H1 (cell line): ENCODE results near the gene GPR179. TPM values are rescaled to one million over a fixed set of nuclear protein-coding genes. Genes with fewer than 3 reads are reported as not detected.
"Not testable (repeated sequence)": the region's sequence is repeated elsewhere in the genome, so short reads cannot be mapped to it uniquely, and the experiment has no call there.

Source experiments
- CTCF ChIA-PET: fragments of 300-600 bp; sonication (Branson Sonifier 250); formaldehyde crosslinking; loops from one replicate; lab custom pipeline; 2021; ENCODE audit not compliant: partially characterized antibody; lab: Charles Lee
- POLR2A ChIA-PET: fragments of 300-600 bp; sonication (Branson Sonifier 250); formaldehyde crosslinking; loops from one replicate; lab custom pipeline; 2021; ENCODE audit warnings: inconsistent platforms; ENCODE audit not compliant: partially characterized antibody; lab: Charles Lee
- DNase-seq, 2 experiments: peaks; one replicate each; pipeline versions ENCODE4 v3.0.0 to v3.0.0-alpha.2; 2010 to 2022; ENCODE audit warnings: low spot score in 2 of 2, low read depth in 1 of 2, mixed read lengths in 1 of 2
- FAIRE-seq: peaks from 2 replicates; lab custom pipeline; 2011; peaks lifted over from hg19 to GRCh38; lab: Jason Lieb, UNC
- H2AFZ ChIP-seq: 2 replicates; pipeline ENCODE4 v1.8.1; 2012; ENCODE audit warnings: low read length, inconsistent platforms
- H2AK5ac ChIP-seq: 2 replicates; pipeline ENCODE4 v1.6.1; 2013; ENCODE audit warnings: low read depth, low read length
- H2BK120ac ChIP-seq: replicated peaks from 2 replicates; pipeline ENCODE3; 2013; ENCODE audit warnings: low read depth, low read length, inconsistent platforms
- H2BK12ac ChIP-seq: 2 replicates; pipeline ENCODE4 v1.6.1; 2013; ENCODE audit warnings: low read depth, low read length
- H2BK15ac ChIP-seq: 2 replicates; pipeline ENCODE4 v1.6.1; 2013; ENCODE audit warnings: low read length
- H2BK20ac ChIP-seq: 2 replicates; pipeline ENCODE4 v1.6.1; 2013; ENCODE audit warnings: low read length
- H2BK5ac ChIP-seq: 2 replicates; pipeline ENCODE4 v1.6.1; 2013; ENCODE audit warnings: low read depth, low read length
- H3K14ac ChIP-seq: 2 replicates; pipeline ENCODE4 v1.6.1; 2013; ENCODE audit warnings: inconsistent platforms; ENCODE audit not compliant: insufficient read length
- H3K18ac ChIP-seq: 2 replicates; pipeline ENCODE4 v1.6.1; 2013; ENCODE audit warnings: low read length; ENCODE audit errors: extremely low read depth
- H3K23ac ChIP-seq: 2 replicates; pipeline ENCODE4 v1.6.1; 2013; ENCODE audit warnings: inconsistent platforms; ENCODE audit not compliant: insufficient read length
- H3K23me2 ChIP-seq: 2 replicates; pipeline ENCODE4 v1.6.1; 2013; ENCODE audit warnings: low read depth, low read length
- H3K27ac ChIP-seq: 2 replicates; pipeline ENCODE4 v1.6.1; 2011; ENCODE audit warnings: low read depth, low read length, inconsistent platforms
- H3K27me3 ChIP-seq, 4 experiments: replicated peaks in 1 of 4; 1 replicate in 1 of 4; 2 replicates in 3 of 4; pipeline versions ENCODE4 v1.6.1 to v1.8.1; 2011 to 2013; ENCODE audit warnings: low read length in 3 of 4, mild to moderate bottlenecking in 3 of 4, inconsistent platforms in 2 of 4, mixed read lengths in 2 of 4, moderate library complexity in 1 of 4; ENCODE audit not compliant: control insufficient read depth in 3 of 4, insufficient read depth in 3 of 4; ENCODE audit errors: extremely low read depth in 1 of 4
- H3K36me3 ChIP-seq, 4 experiments: 2 replicates each; pipeline versions ENCODE4 v1.6.1 to v1.8.1; 2011 to 2013; ENCODE audit warnings: mild to moderate bottlenecking in 4 of 4, low read length in 3 of 4, moderate library complexity in 2 of 4, control low read depth in 1 of 4, inconsistent platforms in 1 of 4; ENCODE audit not compliant: insufficient read depth in 4 of 4, control insufficient read depth in 2 of 4
- H3K4ac ChIP-seq: replicated peaks from 2 replicates; pipeline ENCODE3; 2013; ENCODE audit warnings: low read length, low read depth, mixed read lengths, inconsistent platforms; ENCODE audit not compliant: insufficient read length
- H3K4me1 ChIP-seq, 4 experiments: replicated peaks in 1 of 4; 1 replicate in 1 of 4; 2 replicates in 3 of 4; pipeline versions ENCODE4 v1.6.1 to v1.8.1; 2011 to 2013; ENCODE audit warnings: low read length in 3 of 4, inconsistent platforms in 2 of 4, mixed read lengths in 1 of 4; ENCODE audit not compliant: insufficient read depth in 4 of 4, control insufficient read depth in 3 of 4
- H3K4me2 ChIP-seq, 2 experiments: 2 replicates each; pipeline versions ENCODE4 v1.6.1 to v1.8.1; 2011 to 2013; ENCODE audit warnings: low read depth in 2 of 2, low read length in 2 of 2, control low read depth in 1 of 2, inconsistent platforms in 1 of 2, mild to moderate bottlenecking in 1 of 2; ENCODE audit not compliant: insufficient read depth in 1 of 2
- H3K4me3 ChIP-seq, 4 experiments: fragments of 200-600, 300-600 bp in 1 of 4; sonication (generic), shearing (Covaris generic), sonication (Bioruptor Twin) in 1 of 4; 2 replicates each; pipeline versions ENCODE4 v1.5.1 to v1.8.1; 2011 to 2016; ENCODE audit warnings: low read length in 4 of 4, low read depth in 3 of 4, control low read depth in 2 of 4, inconsistent platforms in 2 of 4, mild to moderate bottlenecking in 2 of 4, mixed read lengths in 1 of 4, moderate library complexity in 1 of 4; ENCODE audit not compliant: insufficient read depth in 2 of 4; ENCODE audit errors: extremely low read depth in 1 of 4
- H3K56ac ChIP-seq: replicated peaks from 2 replicates; pipeline ENCODE3; 2013; ENCODE audit warnings: low read depth, mild to moderate bottlenecking, mixed read lengths, low read length, inconsistent platforms; ENCODE audit not compliant: insufficient read length
- H3K79me1 ChIP-seq: 2 replicates; pipeline ENCODE4 v1.6.1; 2013; ENCODE audit warnings: low read depth, low read length, control low read depth
- H3K79me2 ChIP-seq, 2 experiments: 2 replicates each; pipeline versions ENCODE4 v1.6.1 to v1.8.1; 2012 to 2013; ENCODE audit warnings: low read length in 2 of 2, mild to moderate bottlenecking in 2 of 2, inconsistent platforms in 1 of 2; ENCODE audit not compliant: insufficient read depth in 2 of 2, control insufficient read depth in 1 of 2
- H3K9ac ChIP-seq, 4 experiments: replicated peaks in 1 of 4; 1 replicate in 1 of 4; 2 replicates in 3 of 4; pipeline versions ENCODE4 v1.6.1 to v1.8.1; 2011 to 2013; ENCODE audit warnings: low read depth in 3 of 4, low read length in 3 of 4, control low read depth in 2 of 4, mild to moderate bottlenecking in 2 of 4, moderate library complexity in 2 of 4, inconsistent platforms in 1 of 4; ENCODE audit errors: extremely low read depth in 1 of 4
- H3K9me3 ChIP-seq, 2 experiments: 2 replicates each; pipeline versions ENCODE4 v1.6.1 to v1.8.1; 2012 to 2013; ENCODE audit warnings: mild to moderate bottlenecking in 2 of 2, moderate library complexity in 2 of 2, control low read depth in 1 of 2, inconsistent platforms in 1 of 2, low read depth in 1 of 2, low read length in 1 of 2, mixed read lengths in 1 of 2; ENCODE audit not compliant: insufficient read depth in 2 of 2
- H4K20me1 ChIP-seq, 2 experiments: replicated peaks in 1 of 2; 2 replicates each; pipeline versions ENCODE3 to v1.8.1; 2011 to 2013; ENCODE audit warnings: inconsistent platforms in 2 of 2, low read length in 2 of 2, mild to moderate bottlenecking in 1 of 2; ENCODE audit not compliant: insufficient read depth in 2 of 2, control insufficient read depth in 1 of 2
- H4K5ac ChIP-seq: 2 replicates; pipeline ENCODE4 v1.6.1; 2013; ENCODE audit warnings: low read length, low read depth, mixed read lengths, inconsistent platforms; ENCODE audit not compliant: insufficient read length
- H4K8ac ChIP-seq: 2 replicates; pipeline ENCODE4 v1.8.0; 2013; ENCODE audit warnings: mild to moderate bottlenecking, moderate library complexity, low read length, inconsistent platforms; ENCODE audit not compliant: insufficient read depth; ENCODE audit errors: extremely low read depth
- H4K91ac ChIP-seq: replicated peaks from 2 replicates; pipeline ENCODE3; 2013; ENCODE audit warnings: low read length, mixed read lengths, inconsistent platforms; ENCODE audit not compliant: insufficient read length
- WGBS, 2 experiments: shearing (Covaris generic) in 1 of 2; methylation state at CpG; one replicate each; pipeline versions ENCODE4 v1.1.6 to v1.1.7; 2013 to 2015; ENCODE audit warnings: low lambda C conversion rate in 2 of 2, mixed read lengths in 2 of 2, inconsistent platforms in 1 of 2, low coverage in 1 of 2, missing lambda C conversion rate in 1 of 2; ENCODE audit not compliant: insufficient replicate concordance in 2 of 2, insufficient coverage in 1 of 2, insufficient read length in 1 of 2; ENCODE audit errors: extremely low coverage in 1 of 2, missing lambda C conversion rate in 1 of 2; 5-methylcytosine and 5-hydroxymethylcytosine counted together
- polyA plus RNA-seq, 7 experiments: library from polyadenylated mRNA; depleted of rRNA in 3 of 7; stranded (reverse) in 5 of 7; unstranded in 2 of 7; fragments of >200 nt in 5 of 7; fragments of 200-250 nt in 2 of 7; gene quantifications; 1 replicate in 5 of 7; 2 replicates in 1 of 7; 4 replicates in 1 of 7; pipeline versions ENCODE4 v1.2.1 to v1.2.3, GENCODE V29; 2011 to 2013; ENCODE audit warnings: missing spikeins in 2 of 7, mixed read lengths in 2 of 7
- total RNA-seq: library from RNA; stranded (reverse); fragmentation: NEBNext Ultra II Directional; extraction: Animal tissue kit (Norgen Biotek cat#: 25700); gene quantifications from 2 replicates; pipeline ENCODE4 v1.2.1, GENCODE V29; 2021

GPR179 gene
- total and polyA plus RNA-seq, 2 of the 8 experiments (the other 6 are each of a cell fraction or from before 2014, with no cell fraction given) = 0.02 to 0.07 TPM

GRCh38 chr17:38289760-38290159 is 54.0 kb downstream of the GPR179 start:
- H3K4me2 ChIP-seq, H3K14ac ChIP-seq, H3K9ac ChIP-seq, H3K56ac ChIP-seq, H3K36me3 ChIP-seq, H4K20me1 ChIP-seq, H4K8ac ChIP-seq, H2BK12ac ChIP-seq, H3K4ac ChIP-seq, POLR2A ChIA-PET, H2BK120ac ChIP-seq, H3K9me3 ChIP-seq, FAIRE-seq, H2BK20ac ChIP-seq, CTCF ChIA-PET, H2BK5ac ChIP-seq, H3K23me2 ChIP-seq, H3K27me3 ChIP-seq, H4K5ac ChIP-seq, H2AK5ac ChIP-seq, H3K79me1 ChIP-seq, H3K79me2 ChIP-seq, H2BK15ac ChIP-seq, H3K18ac ChIP-seq, DNase-seq, H3K4me1 ChIP-seq, H3K4me3 ChIP-seq, H4K91ac ChIP-seq, H3K23ac ChIP-seq, H3K27ac ChIP-seq, H2AFZ ChIP-seq: not testable (repeated sequence)
- 67% methylated on average over 1 of the region's 1 CpG; no CpG with 5 or more reads in 1 of the 2 experiments for WGBS, 2 experiments
